ENCODE data around the gene CDH24.

GRCh38 chr14:23051141-23052057, 5.9 kb downstream of the CDH24 start:
- TF ChIP-seq POLR2A (IDR thresholded peaks at IDR 0.05) (no peak), CTCF (IDR thresholded peaks at IDR 0.05 in 4 of 5, conservative IDR thresholded peaks at IDR 0.05 in 1 of 5) (no peak)
